Central memory CD8-positive, alpha-beta T cell (primary cell): Measurements from ENCODE around the gene FAM3B.
A peak's percentile ranks its signal among the peaks of the same experiment; 100 is the strongest.

Experiments used
- ATAC-seq: fragments of 150-1000 bp; cut with Tn5 transposase; replicated peaks from 2 replicates; pipeline ENCODE4 v1.10.0; 2022; ENCODE audit warnings: mild to moderate bottlenecking, moderate FRiP score, moderate number of reproducible peaks; ENCODE audit not compliant: poor library complexity, severe bottlenecking; ENCODE audit errors: extremely low read depth
- DNase-seq, 2 donors: peaks; one replicate each; pipeline ENCODE4 v3.0.0; 2021; ENCODE audit warnings: low spot score in 2 of 2
- H3K27ac Mint-ChIP-seq: one replicate; pipeline ENCODE4 v1.8.0; 2022; ENCODE audit warnings: low read depth, mild to moderate bottlenecking, moderate library complexity, mixed read lengths
- H3K27me3 Mint-ChIP-seq: one replicate; pipeline ENCODE4 v1.8.0; 2022; ENCODE audit warnings: mixed read lengths
- H3K36me3 Mint-ChIP-seq: one replicate; pipeline ENCODE4 v1.8.0; 2022; ENCODE audit warnings: mild to moderate bottlenecking, moderate library complexity, mixed read lengths; ENCODE audit not compliant: insufficient read depth
- H3K4me1 Mint-ChIP-seq: one replicate; pipeline ENCODE4 v1.8.0; 2022; ENCODE audit warnings: mixed read lengths
- H3K4me3 Mint-ChIP-seq: one replicate; pipeline ENCODE4 v1.8.0; 2022; ENCODE audit warnings: mild to moderate bottlenecking, moderate library complexity, mixed read lengths
- H3K9me3 Mint-ChIP-seq: one replicate; pipeline ENCODE4 v1.8.0; 2022; ENCODE audit warnings: mixed read lengths

The FAM3B gene

GRCh38 chr21:41316200-41317062 lies at the start of gene FAM3B:
Gene FAM3B (plus strand): TSS chr21:41316801. CDS start chr21:41316880, 79 bp downstream.
- no peak for ATAC-seq
- Mint-ChIP-seq H3K27me3 (peaks cover 68% of the 10 kb centered on the region), H3K4me1 (no peaks in the 10 kb centered on the region), H3K4me3 (no peak within 1 kb of the TSS), H3K9me3 (no peaks in the 10 kb centered on the region), H3K36me3 (no peaks in the 10 kb centered on the region), H3K27ac (no peak within 1 kb of the TSS)
- no peak for DNase-seq

- DNase-seq = no peak
- Mint-ChIP-seq H3K4me3 (no peak overlapping the region), H3K4me1 (no peaks in the 10 kb centered on the region), H3K36me3 (no peaks in the 10 kb centered on the region), H3K9me3 (peaks cover 6% of the 10 kb centered on the region), H3K27ac (no peak overlapping the region), H3K27me3 (peaks cover 68% of the 10 kb centered on the region)
- ATAC-seq = no peak
These were observed 49.3 kb upstream of the FAM3B start for GRCh38 chr21:41267346-41267745.

GRCh38 chr21:41269535-41269934 lies 47.1 kb upstream of the FAM3B start:
- no peak for ATAC-seq
- Mint-ChIP-seq H3K4me3 (no peak overlapping the region), H3K9me3 (peaks cover 14% of the 10 kb centered on the region), H3K27ac (no peak overlapping the region), H3K27me3 (peaks cover 65% of the 10 kb centered on the region), H3K4me1 (no peaks in the 10 kb centered on the region), H3K36me3 (no peaks in the 10 kb centered on the region)
- DNase-seq = no peak

GRCh38 chr21:41277196-41277595 lies 39.4 kb upstream of the FAM3B start:
- Mint-ChIP-seq H3K9me3 (peaks cover 9% of the 10 kb centered on the region), H3K4me1 (no peaks in the 10 kb centered on the region), H3K4me3 (no peak overlapping the region), H3K27ac (no peak overlapping the region), H3K27me3 (peaks cover 85% of the 10 kb centered on the region), H3K36me3 (no peaks in the 10 kb centered on the region)
- DNase-seq (no peak), ATAC-seq (no peak)

- no peak overlapping the region for H3K4me3 Mint-ChIP-seq
- H3K27ac Mint-ChIP-seq = no peak overlapping the region
- H3K36me3 Mint-ChIP-seq = no peaks in the 10 kb centered on the region
- peaks cover 2% of the 10 kb centered on the region for H3K9me3 Mint-ChIP-seq
- ATAC-seq = no peak
- H3K4me1 Mint-ChIP-seq = no peaks in the 10 kb centered on the region
- H3K27me3 Mint-ChIP-seq = peaks cover 82% of the 10 kb centered on the region
- no peak for DNase-seq
These were observed 38.8 kb upstream of the FAM3B start for GRCh38 chr21:41277846-41278245.

GRCh38 chr21:41280115-41280919 lies 36.3 kb upstream of the FAM3B start:
- Mint-ChIP-seq H3K27ac (no peak overlapping the region), H3K4me1 (no peaks in the 10 kb centered on the region), H3K27me3 (peaks cover 69% of the 10 kb centered on the region), H3K4me3 (no peak overlapping the region), H3K9me3 (no peaks in the 10 kb centered on the region), H3K36me3 (no peaks in the 10 kb centered on the region)
- DNase-seq (no peak), ATAC-seq (no peak)

- DNase-seq (no peak), ATAC-seq (no peak)
- Mint-ChIP-seq H3K27ac (no peak overlapping the region), H3K4me3 (no peak overlapping the region), H3K9me3 (no peaks in the 10 kb centered on the region), H3K4me1 (no peaks in the 10 kb centered on the region), H3K36me3 (no peaks in the 10 kb centered on the region), H3K27me3 (peaks cover 48% of the 10 kb centered on the region)
These were observed 34.2 kb upstream of the FAM3B start for GRCh38 chr21:41282412-41282811.

- Mint-ChIP-seq H3K4me1 (no peaks in the 10 kb centered on the region), H3K27ac (no peak overlapping the region), H3K27me3 (peaks cover 39% of the 10 kb centered on the region), H3K9me3 (no peaks in the 10 kb centered on the region), H3K4me3 (no peak overlapping the region), H3K36me3 (no peaks in the 10 kb centered on the region)
- ATAC-seq = peak; percentile 68
- peak in 1 of 2 donors; percentile 32 for DNase-seq
These were observed 33.3 kb upstream of the FAM3B start for GRCh38 chr21:41283211-41283818.

- Mint-ChIP-seq H3K4me3 (no peak overlapping the region), H3K4me1 (peaks cover 6% of the 10 kb centered on the region), H3K27me3 (peaks cover 39% of the 10 kb centered on the region), H3K36me3 (no peaks in the 10 kb centered on the region), H3K27ac (no peak overlapping the region), H3K9me3 (no peaks in the 10 kb centered on the region)
- no peak for ATAC-seq
- no peak for DNase-seq
These were observed 27.2 kb upstream of the FAM3B start for GRCh38 chr21:41289431-41289830.

- DNase-seq (no peak), ATAC-seq (no peak)
- H3K9me3 Mint-ChIP-seq = no peaks in the 10 kb centered on the region
- H3K27me3 Mint-ChIP-seq = peaks cover 47% of the 10 kb centered on the region
- no peaks in the 10 kb centered on the region for H3K36me3 Mint-ChIP-seq
- H3K27ac Mint-ChIP-seq = no peak overlapping the region
- no peak overlapping the region for H3K4me3 Mint-ChIP-seq
- H3K4me1 Mint-ChIP-seq = peaks cover 6% of the 10 kb centered on the region
These were observed 26.3 kb upstream of the FAM3B start for GRCh38 chr21:41290106-41290799.

- DNase-seq (no peak), ATAC-seq (no peak)
- Mint-ChIP-seq H3K27ac (no peak overlapping the region), H3K9me3 (no peaks in the 10 kb centered on the region), H3K27me3 (peaks cover 86% of the 10 kb centered on the region), H3K4me3 (no peak overlapping the region), H3K4me1 (peaks cover 6% of the 10 kb centered on the region), H3K36me3 (no peaks in the 10 kb centered on the region)
These were observed 21.9 kb upstream of the FAM3B start for GRCh38 chr21:41294548-41295231.
